ENCODE data around the gene WT1.

- TF ChIP-seq CTCF (IDR thresholded peaks at IDR 0.05) (no peak), POLR2A (IDR thresholded peaks at IDR 0.05) (no peak)
These were observed 38.1 kb upstream of the WT1 start for GRCh38 chr11:32473282-32473909.
